Chondrocyte (in vitro differentiated cells): ENCODE data around the gene DCBLD1. TPM values are rescaled to one million over a fixed set of nuclear protein-coding genes. Genes with fewer than 3 reads are reported as not detected.

Experiments
- DNase-seq: peaks from one replicate; pipeline ENCODE4 v3.0.0; 2021; ENCODE audit warnings: mixed read lengths, low spot score
- H3K27ac Mint-ChIP-seq: one replicate; pipeline ENCODE4 v1.8.0; 2021; ENCODE audit warnings: mild to moderate bottlenecking, moderate library complexity, mixed read lengths; ENCODE audit not compliant: unreplicated experiment
- H3K27me3 Mint-ChIP-seq: 2 replicates; pipeline ENCODE4 v1.8.0; 2021; ENCODE audit warnings: low read depth, mixed read lengths
- H3K36me3 Mint-ChIP-seq: 2 replicates; pipeline ENCODE4 v1.8.0; 2021; ENCODE audit warnings: low read depth, mixed read lengths
- H3K4me1 Mint-ChIP-seq: 2 replicates; pipeline ENCODE4 v1.8.0; 2021; ENCODE audit warnings: low read depth, mild to moderate bottlenecking, mixed read lengths
- H3K4me3 Mint-ChIP-seq: one replicate; pipeline ENCODE4 v1.8.0; 2021; ENCODE audit warnings: mild to moderate bottlenecking, moderate library complexity, mixed read lengths; ENCODE audit not compliant: unreplicated experiment
- H3K9me3 Mint-ChIP-seq: 2 replicates; pipeline ENCODE4 v1.8.0; 2021; ENCODE audit warnings: low read depth, mixed read lengths
- CTCF ChIP-seq: fragments of 200-600 bp; sonication (generic); IDR thresholded peaks from 2 replicates; pipeline ENCODE4 v1.5.0; 2021; ENCODE audit warnings: antibody characterized with exemption, mild to moderate bottlenecking, moderate library complexity
- total RNA-seq: library from RNA; stranded (reverse); gene quantifications from 3 replicates; pipeline ENCODE4 v1.2.1, GENCODE V29; 2021

The DCBLD1 gene
- total RNA-seq, 1 donor from 2014 or later, result 39.3 TPM

GRCh38 chr6:117531346-117531745 is 48.9 kb downstream of the DCBLD1 start:
- H3K4me1 Mint-ChIP-seq, result peaks cover 38% of the 10 kb centered on the region
- no peaks in the 10 kb centered on the region for H3K27me3 Mint-ChIP-seq
- DNase-seq, result no peak
- no peaks in the 10 kb centered on the region for H3K9me3 Mint-ChIP-seq
- peak overlapping the region; percentile 88 for H3K27ac Mint-ChIP-seq
- H3K36me3 Mint-ChIP-seq, result peaks cover 12% of the 10 kb centered on the region
- no peak for TF ChIP-seq CTCF
- H3K4me3 Mint-ChIP-seq, result peak overlapping the region; percentile 10

GRCh38 chr6:117531809-117532725 is 49.6 kb downstream of the DCBLD1 start:
- Mint-ChIP-seq H3K4me1 (peaks cover 45% of the 10 kb centered on the region), H3K27ac (no peak overlapping the region), H3K36me3 (peaks cover 14% of the 10 kb centered on the region), H3K9me3 (no peaks in the 10 kb centered on the region), H3K27me3 (no peaks in the 10 kb centered on the region), H3K4me3 (no peak overlapping the region)
- no peak for TF ChIP-seq CTCF
- DNase-seq, result no peak

- Mint-ChIP-seq H3K27me3 (no peaks in the 10 kb centered on the region), H3K9me3 (no peaks in the 10 kb centered on the region), H3K36me3 (peaks cover 22% of the 10 kb centered on the region), H3K4me1 (peaks cover 53% of the 10 kb centered on the region), H3K27ac (no peak overlapping the region), H3K4me3 (no peak overlapping the region)
- no peak for DNase-seq
- TF ChIP-seq CTCF, result no peak
These were observed 51.3 kb downstream of the DCBLD1 start for GRCh38 chr6:117533775-117534174.

- H3K27ac Mint-ChIP-seq, result peak overlapping the region; percentile 29
- peaks cover 55% of the 10 kb centered on the region for H3K4me1 Mint-ChIP-seq
- no peaks in the 10 kb centered on the region for H3K9me3 Mint-ChIP-seq
- peaks cover 28% of the 10 kb centered on the region for H3K36me3 Mint-ChIP-seq
- H3K27me3 Mint-ChIP-seq, result no peaks in the 10 kb centered on the region
- no peak overlapping the region for H3K4me3 Mint-ChIP-seq
- TF ChIP-seq CTCF, result no peak
- DNase-seq, result no peak
These were observed 52.5 kb downstream of the DCBLD1 start for GRCh38 chr6:117534974-117535373.

GRCh38 chr6:117536317-117536716 is 53.8 kb downstream of the DCBLD1 start:
- Mint-ChIP-seq H3K27ac (peak overlapping the region; percentile 86), H3K4me3 (no peak overlapping the region), H3K4me1 (peaks cover 47% of the 10 kb centered on the region), H3K27me3 (no peaks in the 10 kb centered on the region), H3K36me3 (peaks cover 36% of the 10 kb centered on the region), H3K9me3 (no peaks in the 10 kb centered on the region)
- no peak for TF ChIP-seq CTCF
- no peak for DNase-seq
